GM12872 (cell line): Measurements from ENCODE around the gene PDGFD.

Experiments used
- TF ChIP-seq, protein P1 (sequence below): IDR thresholded peaks from 3 replicates; pipeline ENCODE4 v1.5.1; 2011; ENCODE audit warnings: low read depth, mild to moderate bottlenecking, low read length, moderate library complexity; ENCODE audit not compliant: insufficient read depth

Gene PDGFD

DNA sequence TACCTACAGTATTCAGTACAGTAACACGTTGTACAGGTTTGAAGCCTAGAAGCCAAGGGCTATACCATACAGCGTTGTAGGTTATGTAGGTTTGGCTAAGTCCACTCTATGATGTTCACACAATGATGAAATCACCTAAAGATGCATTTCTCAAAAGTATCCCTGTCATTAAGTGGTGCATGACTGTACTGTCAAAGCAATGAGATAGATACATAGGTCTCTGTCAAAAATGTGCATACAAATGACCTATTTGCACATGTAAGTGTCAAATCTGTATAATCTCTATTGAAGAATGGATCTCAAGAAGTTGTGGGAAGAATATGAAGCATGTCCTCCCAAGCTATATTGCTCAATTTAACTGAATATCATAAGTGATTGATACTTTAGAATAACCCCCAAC lies 139.4 kb downstream of the PDGFD start:
- TF ChIP-seq, protein P1, sequence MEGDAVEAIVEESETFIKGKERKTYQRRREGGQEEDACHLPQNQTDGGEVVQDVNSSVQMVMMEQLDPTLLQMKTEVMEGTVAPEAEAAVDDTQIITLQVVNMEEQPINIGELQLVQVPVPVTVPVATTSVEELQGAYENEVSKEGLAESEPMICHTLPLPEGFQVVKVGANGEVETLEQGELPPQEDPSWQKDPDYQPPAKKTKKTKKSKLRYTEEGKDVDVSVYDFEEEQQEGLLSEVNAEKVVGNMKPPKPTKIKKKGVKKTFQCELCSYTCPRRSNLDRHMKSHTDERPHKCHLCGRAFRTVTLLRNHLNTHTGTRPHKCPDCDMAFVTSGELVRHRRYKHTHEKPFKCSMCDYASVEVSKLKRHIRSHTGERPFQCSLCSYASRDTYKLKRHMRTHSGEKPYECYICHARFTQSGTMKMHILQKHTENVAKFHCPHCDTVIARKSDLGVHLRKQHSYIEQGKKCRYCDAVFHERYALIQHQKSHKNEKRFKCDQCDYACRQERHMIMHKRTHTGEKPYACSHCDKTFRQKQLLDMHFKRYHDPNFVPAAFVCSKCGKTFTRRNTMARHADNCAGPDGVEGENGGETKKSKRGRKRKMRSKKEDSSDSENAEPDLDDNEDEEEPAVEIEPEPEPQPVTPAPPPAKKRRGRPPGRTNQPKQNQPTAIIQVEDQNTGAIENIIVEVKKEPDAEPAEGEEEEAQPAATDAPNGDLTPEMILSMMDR: no peak

DNA sequence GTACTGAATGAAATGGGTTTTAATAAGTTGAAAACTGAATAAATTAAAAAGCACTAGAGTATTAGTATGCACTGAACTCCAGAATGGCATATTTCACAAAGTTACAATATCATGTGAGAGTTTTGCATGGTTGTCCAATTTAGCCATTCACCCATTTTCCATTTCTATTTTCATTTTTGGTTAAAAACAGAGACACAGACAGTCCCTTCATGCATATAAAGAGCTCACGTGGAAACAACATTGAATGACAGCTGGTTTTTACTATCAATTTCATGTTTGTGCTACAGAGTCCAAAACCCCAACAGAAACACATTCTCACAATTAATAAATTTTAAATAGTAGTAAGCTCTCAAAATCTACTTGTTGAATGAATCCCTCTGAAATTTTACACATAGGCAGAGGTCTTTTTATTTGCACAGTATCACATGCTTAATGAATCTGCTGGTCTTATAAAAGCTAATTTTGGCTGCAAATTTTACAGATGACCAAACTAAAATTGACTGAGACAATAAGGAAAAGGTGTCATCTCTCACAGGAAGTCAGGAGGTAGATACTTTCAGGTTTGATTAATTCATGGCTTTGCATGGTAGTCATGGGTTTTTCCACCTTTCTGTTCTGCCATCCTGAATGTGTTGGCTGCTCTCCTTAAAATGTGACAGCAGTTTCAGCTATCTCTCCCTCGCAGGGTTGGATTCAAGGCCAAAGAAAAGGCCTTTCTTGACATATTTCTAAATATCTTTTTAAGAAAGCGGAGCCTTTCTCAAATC lies 148.1 kb downstream of the PDGFD start:
- TF ChIP-seq, protein P1: no peak

DNA sequence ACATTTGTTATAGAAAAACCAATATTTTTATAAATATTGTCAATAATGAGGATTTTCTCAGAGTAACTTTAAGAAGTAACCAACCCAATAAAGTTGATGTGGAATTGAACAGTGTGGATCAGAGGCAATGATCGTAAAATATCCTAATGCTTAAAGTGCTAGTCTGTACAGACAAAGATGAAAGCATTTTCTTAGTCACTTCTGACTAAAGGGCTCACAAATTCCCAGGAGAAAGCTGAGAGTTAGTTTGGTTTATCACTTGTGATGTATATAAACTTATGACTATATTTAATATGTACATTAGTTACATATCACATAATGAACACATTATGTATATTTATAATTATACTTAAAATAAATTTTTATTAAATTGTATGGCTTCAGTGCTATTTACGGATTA lies 152.9 kb downstream of the PDGFD start:
- TF ChIP-seq, protein P1: no peak

DNA sequence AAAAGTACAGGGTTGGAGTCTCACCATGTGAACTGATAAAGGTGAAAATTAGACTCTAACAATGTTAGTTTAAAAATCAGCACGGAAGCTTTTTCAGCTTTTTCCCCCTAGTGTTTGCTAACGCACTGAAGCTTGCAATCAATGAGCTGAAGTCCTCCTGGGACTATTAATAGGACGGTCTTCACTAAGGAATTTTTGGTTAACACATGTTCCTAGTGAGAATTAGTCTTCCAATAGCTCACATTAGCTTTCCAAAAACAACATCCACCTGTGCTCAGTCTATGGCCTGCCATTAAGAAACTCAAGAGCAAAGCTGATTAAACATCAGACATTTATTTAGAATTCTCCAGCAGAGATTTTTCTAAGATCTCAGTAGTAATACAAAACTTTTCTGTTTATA lies 154.2 kb downstream of the PDGFD start:
- TF ChIP-seq, protein P1: no peak

DNA sequence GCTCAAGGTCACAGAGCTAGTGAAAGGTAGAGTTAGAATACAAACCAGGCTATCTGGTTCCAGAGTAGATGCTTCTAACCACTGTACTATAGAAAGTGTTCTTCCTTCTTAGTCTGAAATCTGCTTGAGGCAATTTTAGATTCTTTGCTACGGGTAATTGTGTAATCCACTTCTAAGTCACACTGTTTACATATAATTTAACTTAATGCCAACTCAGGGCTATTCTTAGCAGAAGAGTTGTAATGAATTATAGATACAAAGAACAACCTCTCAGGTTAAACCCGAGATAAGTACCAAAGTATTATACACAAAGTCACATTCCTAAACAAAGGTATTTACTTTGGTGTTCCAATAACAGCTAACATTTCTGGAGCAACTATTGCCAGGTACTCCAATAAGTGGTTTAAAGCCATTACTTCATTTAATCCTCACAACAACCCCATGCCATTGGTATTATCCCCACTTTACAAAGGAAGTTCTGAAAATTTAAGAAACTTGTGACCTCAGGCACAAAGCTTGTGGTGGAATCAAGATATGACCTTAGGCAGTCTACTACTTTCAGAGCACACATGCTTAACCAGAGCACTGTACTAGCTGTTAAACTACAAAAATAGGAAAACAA lies 158.6 kb downstream of the PDGFD start:
- TF ChIP-seq, protein P1: no peak

DNA sequence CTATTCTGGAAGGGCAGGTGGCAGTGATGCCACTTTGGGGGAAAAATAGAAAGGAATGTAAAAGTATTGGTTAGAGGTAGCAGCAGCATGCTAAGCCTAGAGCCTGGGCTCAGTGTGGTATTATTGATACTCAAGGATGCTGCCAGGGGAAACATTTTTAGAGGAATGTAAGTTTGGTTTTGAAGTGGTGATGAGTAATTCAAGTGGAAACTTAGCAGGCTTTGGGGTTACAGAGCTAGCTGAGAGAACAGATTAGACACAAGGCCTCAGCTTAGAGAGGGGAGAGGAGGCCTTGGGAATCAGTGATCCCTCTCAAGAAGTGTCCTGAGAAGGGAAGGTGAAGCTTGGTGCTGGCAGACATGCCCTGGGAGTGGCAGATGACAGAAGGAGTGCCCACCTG lies 160.5 kb downstream of the PDGFD start:
- TF ChIP-seq, protein P1: no peak

DNA sequence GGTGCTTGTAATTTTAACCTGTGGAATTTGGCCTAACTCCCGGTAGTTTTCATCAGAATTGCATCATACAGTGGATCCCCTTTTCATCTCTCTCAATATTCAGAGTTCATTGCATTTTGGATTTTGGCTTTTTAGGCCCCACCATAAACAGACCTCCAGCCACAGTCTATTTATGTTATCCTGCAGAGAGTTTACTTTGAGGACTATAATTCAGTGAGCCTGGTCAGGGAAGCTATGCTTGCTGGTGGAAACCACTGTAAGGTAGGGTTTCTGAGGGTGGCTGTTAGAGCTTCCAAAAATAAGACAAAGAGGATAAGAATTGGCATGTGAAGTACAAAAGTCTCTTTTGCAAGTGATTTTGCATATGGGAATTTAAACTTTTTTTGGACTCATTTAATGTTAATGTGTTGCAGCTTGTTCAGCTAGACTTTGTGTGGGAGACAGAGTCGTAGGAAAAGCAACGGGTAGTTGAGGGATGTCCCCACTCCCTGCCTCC lies 162.3 kb downstream of the PDGFD start:
- TF ChIP-seq, protein P1: no peak
